ENCODE measurements around the gene UGT1A5.

The UGT1A5 gene

GRCh38 chr2:233813236-233814055 lies 100.7 kb downstream of the UGT1A5 start:
- DNase-seq: no peak

- no peak for DNase-seq
Observed at GRCh38 chr2:233814056-233814835, 101.5 kb downstream of the UGT1A5 start.

DNA sequence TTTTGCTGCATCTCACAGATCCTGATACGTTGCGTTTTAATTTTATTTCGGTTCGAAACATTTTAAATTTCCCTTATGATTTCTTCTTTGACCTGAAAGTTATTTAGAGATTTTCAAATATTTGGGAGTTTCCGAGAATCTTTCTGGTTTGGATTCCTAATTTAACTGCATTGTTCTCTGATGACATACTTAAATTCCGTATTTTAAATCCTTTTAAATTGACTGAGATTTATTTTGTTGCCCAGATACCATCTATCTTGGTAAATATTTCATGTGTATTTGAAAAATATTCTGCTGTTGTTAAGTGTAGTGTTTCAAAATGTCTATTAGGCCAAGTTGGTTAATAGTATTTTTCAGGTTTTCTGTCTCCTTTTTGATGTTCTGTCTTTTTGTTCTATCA lies 103.2 kb downstream of the UGT1A5 start:
- DNase-seq: no peak

DNA sequence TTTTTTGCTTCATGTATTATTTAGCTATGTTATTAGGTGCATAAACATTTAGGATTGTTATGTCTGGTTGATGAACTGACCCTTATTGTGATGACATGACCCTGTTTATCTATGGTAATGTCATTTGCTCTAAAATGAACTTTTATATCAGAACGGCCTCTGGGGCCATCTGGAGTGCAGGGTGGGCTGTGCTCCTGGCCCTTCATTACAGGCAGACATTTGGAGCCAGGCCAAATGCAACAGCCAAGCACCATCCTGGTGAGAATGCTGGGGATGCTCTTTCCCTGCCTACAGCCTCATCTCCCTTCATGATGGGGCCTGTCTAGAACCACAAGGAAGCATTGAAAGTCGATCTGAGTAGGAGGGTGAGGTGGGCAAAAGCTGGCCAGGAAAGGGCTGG lies 103.6 kb downstream of the UGT1A5 start:
- DNase-seq: no peak

DNA sequence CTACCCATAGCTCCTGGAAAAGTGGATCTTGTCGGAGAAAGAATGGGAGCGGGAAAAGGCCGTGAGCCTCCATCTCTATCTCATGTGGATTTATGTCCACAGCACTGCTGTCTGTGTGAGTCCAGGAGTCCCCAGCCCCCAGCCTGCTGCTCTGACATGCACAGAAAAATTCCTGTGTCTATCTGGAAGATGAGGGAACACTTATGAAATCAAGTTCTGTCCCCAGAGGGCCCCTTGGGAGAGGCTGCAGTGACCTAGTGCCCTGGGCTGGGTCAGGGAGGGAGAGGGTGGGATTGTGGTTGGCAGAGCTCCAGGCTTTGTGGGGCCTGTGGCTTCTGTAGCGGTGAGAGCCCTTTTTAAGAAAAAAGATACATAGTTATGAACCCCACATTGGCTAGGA lies 104.1 kb downstream of the UGT1A5 start:
- no peak for DNase-seq

DNA sequence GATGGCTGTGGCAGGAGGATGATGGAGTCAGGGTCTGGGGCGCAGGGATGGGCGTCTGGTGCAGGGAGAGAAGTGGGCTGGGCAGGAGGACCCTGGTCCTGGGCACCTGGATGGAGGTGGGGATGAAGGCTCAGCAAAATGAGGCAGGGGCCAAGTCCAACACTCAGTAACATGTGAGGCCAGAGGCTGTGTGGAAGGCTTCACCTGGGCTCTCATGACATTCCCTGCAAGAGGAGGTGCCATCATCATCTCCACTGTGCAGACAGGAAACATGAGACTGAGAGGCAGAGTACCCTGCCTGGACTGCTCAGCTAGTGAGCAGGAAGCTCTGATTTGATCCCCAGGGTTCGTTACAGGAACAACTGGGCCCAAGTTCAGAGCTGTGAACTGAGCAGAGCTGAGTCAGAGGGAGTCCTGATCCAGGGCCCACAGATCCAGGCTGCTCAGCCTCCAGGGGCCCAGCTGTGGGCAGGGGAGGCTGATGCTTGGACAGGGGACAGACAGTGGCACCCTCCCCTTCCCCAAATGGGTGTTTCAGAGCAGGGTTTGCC lies 104.7 kb downstream of the UGT1A5 start:
- DNase-seq: no peak

DNA sequence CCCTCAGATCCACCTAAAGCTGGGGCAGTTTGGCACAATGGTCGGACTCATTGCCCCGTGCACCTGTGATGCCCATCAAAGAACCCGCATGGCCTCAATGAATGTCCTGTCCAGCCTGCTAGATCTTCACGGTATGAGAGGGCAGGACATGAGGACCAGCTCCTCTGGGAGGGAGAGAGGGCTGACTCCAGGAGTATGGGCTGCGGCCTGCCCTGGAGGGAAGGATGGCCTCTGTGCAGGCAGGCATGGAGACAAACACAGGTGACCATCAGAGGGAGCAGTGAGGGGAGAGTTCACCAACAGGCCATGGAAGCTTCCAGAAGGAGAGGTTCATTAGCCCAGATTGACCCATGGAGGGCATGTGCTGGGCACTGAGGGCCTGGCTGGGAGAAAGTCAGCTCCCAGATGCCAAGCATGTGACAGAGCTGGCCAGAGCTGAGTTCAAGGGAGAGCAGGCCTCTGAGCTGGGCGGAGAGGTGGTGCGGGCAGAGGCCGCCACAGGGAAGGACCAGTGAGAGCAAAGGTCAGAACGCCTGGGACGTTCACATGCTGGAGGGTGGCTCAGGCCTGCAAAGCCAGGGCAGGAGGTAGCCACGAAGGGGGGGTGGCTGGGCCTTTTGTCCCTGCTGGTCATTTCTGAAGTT lies 105.4 kb downstream of the UGT1A5 start:
- no peak for DNase-seq

- no peak for DNase-seq
Observed at GRCh38 chr2:233818639-233819621, 106.2 kb downstream of the UGT1A5 start.

DNA sequence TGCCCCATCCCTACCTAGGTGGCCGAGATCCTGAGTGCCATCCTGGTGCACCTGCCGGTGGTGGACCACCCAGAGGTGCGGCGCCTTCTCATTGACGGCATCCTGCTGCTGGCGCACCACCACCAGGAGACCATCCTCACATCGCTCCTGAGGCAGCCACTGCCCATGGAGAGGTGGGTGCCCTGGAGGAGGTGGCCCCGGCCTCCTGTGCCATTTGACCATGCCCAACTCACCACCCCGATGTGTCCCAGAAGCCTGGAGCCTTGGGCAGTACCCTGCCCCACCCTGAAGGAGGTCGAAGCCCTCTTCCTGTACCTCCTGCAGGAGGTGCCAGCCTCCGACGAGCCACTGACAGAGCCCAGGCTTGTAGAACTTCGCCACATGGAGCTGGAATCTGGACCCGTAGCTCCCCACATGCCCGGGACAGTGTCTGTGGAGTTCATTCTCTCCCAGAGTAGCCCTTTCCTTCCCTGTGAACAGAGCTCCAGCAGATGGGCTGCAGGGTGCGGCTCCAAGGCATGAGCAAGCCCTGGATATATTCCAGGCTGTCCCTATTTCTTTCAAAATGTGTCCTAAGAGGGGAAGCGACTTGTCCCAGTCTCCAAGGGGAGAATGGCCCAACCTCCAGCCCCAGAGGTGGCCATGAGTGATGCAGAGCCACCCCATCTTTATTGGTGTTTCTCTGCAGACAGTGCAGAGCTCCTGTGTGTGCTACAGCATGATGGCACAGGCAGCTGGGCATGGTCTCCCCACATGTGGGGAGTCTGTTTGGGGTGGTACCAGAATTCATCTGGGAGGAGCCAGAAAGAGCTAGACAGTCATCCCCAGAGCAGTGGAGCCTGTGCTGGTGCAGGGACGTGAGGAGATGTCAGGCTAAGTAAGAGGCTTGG lies 107.4 kb downstream of the UGT1A5 start:
- DNase-seq: no peak

- no peak for DNase-seq
Observed at GRCh38 chr2:233820774-233821105, 108.0 kb downstream of the UGT1A5 start.

DNA sequence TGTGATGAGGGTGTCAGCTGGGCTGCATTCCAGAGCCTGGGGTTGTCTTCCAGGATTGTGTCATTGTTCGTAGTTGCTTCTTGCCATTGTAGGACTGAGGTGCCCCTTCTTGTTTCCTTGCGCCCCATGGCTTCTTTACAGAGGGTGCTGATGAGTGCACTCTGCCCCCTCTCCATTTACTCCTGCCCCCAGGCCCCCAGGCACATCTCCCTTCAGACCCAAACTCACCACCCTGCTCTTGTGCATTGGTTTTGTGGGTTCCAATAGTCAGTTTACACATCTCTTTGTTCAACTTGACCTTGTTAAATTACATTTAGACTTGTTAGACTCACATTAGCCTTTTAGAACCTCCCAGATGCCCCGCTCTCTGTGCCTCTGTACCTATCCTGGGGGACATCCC lies 108.5 kb downstream of the UGT1A5 start:
- DNase-seq: no peak

DNA sequence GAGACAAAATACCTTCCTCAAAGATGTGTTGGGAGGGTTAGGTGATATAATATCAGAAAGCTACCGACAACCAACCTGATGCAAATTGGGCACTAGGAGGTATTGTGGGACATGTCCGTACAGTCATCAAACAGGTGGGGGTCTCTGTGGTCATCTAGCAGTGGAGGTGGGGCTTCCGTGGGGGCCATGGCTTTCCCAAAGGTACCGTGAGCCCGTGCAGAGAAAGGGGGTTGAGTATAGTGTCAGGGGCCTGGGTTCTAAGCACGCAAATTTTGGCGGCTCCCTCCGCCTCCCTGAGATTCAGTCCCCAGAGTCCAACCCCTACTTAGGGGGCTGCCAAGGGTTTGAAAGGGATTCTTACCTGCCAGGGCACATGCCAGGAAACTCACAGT lies 109.0 kb downstream of the UGT1A5 start:
- DNase-seq: no peak

DNA sequence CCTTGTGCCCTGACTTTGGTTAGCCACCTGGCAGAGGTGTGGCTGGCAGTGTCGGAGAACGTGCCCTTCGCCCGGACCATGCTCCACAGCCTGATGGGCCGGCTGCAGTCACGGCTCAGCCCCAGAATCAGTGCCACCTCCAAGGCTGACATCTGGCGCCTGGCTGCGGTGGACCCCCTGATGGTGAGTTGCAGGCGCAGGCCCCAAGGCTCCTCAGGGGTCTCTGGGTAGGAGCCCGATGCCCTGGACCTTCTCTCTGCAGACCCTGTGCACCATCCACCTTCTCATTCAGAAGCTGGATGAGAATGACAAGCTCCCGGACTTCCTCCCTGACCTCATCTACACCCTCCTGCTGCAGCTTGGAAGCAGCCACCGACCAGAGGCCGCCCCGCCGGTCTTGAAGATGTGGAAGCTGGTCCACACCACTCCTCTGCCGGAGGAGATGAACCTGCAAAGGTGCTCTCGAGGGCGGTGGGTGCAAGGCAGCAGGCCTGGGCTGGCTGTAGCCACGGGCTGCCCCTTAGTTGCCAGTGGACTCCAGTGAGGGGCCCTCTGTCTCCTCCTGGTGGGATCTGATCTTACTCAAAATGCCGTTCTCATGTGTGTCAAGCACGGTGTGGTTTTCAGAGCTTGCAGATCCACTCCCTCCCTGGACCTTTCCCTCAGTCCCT lies 109.5 kb downstream of the UGT1A5 start:
- DNase-seq: no peak
